GM21786 (cell line): ENCODE data around the gene SSRP1.
"Not testable (repeated sequence)": the region's sequence is repeated elsewhere in the genome, so short reads cannot be mapped to it uniquely, and the experiment has no call there.

Source experiments
- ATAC-seq: cut with Tn5 transposase; IDR thresholded peaks from one replicate; pipeline ENCODE4 v1.9.1; 2021; ENCODE audit not compliant: unreplicated experiment

SSRP1 gene, protein sequence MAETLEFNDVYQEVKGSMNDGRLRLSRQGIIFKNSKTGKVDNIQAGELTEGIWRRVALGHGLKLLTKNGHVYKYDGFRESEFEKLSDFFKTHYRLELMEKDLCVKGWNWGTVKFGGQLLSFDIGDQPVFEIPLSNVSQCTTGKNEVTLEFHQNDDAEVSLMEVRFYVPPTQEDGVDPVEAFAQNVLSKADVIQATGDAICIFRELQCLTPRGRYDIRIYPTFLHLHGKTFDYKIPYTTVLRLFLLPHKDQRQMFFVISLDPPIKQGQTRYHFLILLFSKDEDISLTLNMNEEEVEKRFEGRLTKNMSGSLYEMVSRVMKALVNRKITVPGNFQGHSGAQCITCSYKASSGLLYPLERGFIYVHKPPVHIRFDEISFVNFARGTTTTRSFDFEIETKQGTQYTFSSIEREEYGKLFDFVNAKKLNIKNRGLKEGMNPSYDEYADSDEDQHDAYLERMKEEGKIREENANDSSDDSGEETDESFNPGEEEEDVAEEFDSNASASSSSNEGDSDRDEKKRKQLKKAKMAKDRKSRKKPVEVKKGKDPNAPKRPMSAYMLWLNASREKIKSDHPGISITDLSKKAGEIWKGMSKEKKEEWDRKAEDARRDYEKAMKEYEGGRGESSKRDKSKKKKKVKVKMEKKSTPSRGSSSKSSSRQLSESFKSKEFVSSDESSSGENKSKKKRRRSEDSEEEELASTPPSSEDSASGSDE

DNA sequence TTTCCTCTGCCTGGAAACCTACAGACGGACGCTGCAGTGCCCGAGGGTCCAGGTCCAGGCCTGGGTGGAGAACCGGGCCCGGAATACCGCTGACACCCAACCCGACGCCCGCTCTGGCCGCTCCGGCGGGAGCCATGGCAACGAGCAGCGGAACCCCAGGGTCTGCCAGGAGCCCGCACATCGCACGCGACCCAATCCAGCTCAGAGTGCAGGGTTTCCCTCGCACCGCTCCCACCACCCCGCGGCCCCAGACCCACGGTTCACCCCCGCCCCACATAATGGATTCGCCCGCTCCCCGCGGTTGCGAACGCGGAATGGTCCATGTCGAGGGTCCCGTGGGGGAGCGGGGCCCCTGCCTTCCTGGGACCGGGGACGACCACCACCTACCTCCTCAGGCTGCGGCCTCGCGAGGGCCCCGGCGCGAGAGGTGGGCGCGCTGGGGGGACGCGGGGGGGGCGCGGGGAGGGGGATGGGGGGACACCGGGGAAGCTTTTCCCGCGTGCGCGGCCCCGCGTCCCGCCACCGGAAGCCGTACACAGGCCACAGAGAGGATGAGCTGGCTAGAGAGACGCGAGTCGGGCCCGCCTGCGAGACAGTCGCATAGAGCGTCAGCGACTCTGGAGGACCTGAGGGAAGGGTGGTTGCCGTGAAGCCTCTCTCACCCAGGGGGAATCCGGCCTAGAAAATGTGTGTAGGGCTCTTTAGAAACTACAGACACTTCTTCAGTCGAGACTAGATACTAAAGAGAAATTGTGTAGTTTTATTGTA lies at the start of gene SSRP1:
Gene SSRP1, minus strand, starts transcription at position 550 of the 768 bp plus-strand sequence. CDS start 771 bp downstream, outside the sequence.
- ATAC-seq: peak; percentile 99

GRCh38 chr11:57380975-57381374 lies 45.3 kb upstream of the SSRP1 start, which contains the start of gene PRG3:
Gene PRG3, minus strand, starts transcription at chr11:57381150. Its CDS starts 442 bp downstream, at chr11:57380708.
- ATAC-seq: no peak

- ATAC-seq: no peak
Observed at GRCh38 chr11:57379732-57380131, 44.0 kb upstream of the SSRP1 start.

GRCh38 chr11:57378186-57378585 lies 42.5 kb upstream of the SSRP1 start:
- no peak for ATAC-seq

- ATAC-seq: no peak
Observed at GRCh38 chr11:57377107-57377506, 41.4 kb upstream of the SSRP1 start.

GRCh38 chr11:57376095-57377090 lies 40.7 kb upstream of the SSRP1 start:
- no peak for ATAC-seq

DNA sequence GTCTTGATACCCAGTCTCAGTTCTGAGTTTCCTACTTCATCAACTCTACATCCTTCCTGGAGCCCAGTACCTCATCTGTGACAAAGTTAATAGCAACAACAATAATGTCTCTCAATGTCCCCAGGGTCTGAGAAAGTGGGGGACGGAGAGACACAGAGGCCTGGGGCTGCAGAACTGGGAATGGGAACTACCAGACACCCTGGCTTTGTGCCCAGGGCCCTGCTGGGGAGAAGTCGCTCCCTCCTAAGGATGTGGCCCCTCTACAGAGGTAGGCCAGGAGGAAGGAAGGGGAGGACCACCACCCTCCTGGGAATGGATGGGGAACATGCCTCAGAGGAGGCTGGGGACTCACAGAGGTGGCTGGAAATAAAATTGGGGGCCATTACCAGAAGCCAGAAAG lies 39.8 kb upstream of the SSRP1 start:
- ATAC-seq: no peak

- ATAC-seq: no peak
Observed at GRCh38 chr11:57374966-57375365, 39.3 kb upstream of the SSRP1 start.

- ATAC-seq: no peak
Observed at GRCh38 chr11:57373146-57373545, 37.5 kb upstream of the SSRP1 start.

- ATAC-seq: no peak
Observed at GRCh38 chr11:57370941-57371340, 35.2 kb upstream of the SSRP1 start.

GRCh38 chr11:57370251-57370650 lies 34.6 kb upstream of the SSRP1 start:
- ATAC-seq: no peak

DNA sequence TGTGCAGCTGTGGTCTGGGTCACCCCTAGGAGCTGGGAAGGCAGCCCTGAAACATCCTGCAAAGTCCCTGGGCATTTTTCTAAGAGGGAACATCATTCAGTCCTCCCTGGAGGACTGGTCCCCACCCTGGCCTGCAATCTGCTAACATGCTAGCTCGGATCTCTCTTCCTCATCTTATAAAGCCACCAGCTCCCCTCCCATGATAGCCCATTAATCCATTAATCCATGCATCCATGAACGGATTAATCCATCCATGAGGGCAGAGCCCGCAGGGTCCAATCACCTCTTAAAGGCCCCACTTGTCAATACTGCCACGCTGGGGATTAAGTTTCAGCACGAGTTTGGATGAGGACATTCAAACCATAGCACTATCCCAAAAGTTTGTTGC lies 33.1 kb upstream of the SSRP1 start:
- no peak for ATAC-seq

DNA sequence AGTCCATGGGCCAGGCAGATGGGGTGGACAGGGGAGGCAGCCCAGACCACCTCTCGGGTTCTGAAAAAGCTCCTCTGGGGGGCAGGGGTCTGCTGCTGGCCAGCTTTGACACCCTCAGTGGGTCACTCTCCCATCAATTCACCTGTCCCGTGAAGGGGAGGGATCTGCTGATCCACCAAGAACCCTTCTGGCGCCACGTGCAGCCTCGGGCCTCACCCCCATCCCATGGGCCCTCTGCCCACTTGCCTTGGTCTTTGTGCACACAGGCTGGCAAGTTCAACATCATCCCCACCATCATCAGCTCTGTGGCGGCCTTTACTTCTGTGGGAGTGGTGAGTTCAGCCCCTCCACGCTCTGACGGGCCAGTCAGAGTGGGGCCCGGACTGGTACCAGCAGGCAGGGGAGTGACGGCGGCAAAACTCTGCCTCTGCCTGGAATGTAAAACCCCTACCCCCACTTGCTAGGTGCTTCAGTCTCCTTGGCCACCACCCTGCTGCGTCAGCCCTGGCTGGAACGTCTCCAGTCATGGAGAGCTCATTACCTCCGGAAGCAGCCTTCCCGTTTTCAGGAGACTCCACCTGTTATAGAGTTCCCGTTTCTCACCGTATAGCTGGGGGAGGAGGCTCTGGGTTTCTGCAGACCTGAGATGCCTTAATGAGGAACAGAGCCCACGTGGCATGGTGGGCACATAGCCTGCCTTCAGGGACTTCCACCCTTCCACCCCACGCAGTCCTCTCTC lies 32.6 kb upstream of the SSRP1 start:
- no peak for ATAC-seq

DNA sequence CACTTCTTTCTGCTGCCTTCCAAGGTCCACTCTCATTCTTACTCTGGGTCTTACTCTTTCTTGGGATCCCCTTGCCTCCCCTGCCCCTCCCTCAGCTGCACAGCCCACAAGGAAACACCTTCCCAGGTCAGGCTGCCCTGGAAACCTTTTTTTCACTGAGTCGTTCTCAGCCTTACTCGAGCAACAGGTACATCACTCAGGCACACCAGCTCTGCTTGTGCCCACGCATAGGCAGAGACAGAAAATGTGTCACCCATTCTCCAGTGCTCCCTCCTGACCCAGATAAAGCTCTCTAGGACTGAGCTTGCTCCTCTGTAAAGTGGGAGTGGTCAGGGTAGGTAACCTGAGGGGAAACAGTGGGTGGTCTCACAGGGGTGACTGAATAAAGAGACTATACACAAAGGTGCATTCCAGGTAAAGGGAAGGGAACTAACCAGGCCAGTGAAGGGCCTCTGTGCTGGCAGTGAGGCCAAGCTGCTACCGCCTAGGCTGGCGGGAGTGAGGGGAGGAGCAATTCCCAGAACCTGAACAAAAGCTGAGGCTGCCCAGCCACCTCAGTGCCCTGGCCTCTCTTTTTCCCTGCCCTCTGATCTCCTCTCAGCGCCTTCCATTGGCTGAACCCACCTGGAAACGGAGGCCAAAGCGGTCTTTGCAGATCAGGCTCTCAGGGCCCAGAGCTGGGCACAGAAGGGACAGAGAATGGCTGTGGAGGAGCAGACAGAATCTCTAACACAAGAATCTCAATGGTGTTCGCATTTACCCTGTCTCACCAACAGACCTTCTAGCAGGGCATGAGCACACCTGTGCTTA lies 29.4 kb upstream of the SSRP1 start:
- no peak for ATAC-seq

DNA sequence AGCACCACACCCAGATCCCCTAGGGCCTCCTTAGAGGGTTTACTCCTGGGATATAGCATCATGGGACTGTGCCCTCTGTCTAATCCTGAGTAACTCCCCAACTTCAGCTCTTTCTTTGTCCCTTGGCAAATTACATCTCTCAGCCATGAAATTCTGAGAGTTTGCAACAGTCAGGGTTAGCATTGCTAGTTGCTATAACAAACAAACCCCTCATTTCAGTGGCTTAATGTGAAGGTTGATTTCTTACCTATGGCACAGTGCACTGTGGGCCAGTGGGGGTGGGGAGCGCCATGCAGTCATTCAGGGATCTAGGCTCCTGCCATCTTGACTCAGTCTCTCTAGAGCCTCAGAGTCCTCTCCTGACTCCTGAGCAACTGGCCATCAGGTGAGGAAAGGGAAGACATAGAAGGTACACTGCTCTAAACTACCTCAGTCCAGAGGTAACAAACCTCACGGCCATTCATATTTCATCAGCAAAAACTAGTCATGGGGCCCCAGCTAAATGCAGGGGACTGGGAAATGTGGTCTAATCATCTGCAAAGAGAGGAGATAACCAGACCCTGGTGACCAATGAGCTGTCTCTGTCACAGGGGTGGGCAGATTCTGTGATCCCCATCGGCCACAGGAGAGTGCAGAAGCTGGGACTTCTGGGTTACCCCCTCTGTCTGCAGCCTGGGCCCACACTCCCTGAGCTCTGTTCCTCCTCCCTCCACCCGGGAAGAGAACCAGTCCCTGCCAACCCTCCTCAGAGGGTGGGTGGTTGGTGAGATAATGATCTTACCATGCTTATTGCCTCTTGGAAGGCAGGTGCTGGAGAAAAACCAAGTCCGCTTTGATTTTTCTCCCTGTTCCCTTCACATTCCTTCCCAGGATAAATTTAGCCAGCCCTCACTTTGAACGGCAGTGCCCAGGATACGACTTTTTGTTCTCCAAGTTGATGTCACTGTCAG lies 27.7 kb upstream of the SSRP1 start:
- no peak for ATAC-seq

DNA sequence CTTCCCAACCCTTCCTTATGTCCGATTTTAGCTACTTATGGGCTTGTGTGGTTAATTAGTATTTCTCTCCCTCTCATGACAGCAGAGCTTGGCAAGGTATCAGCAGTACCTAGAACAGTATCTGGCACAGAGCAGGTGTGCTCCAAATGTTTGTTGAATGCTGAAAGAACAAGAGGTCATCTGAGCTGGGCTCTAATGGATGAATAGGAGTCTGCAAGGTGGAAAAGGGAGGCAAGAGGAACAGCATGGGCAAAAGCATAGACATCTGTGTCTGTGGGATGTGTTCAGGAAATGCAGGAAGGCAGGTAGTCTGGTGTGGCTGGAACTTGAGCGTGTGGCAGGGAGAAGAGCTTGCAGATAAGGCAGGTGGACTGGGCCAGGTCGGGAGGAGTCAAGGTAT lies 26.2 kb upstream of the SSRP1 start:
- no peak for ATAC-seq

DNA sequence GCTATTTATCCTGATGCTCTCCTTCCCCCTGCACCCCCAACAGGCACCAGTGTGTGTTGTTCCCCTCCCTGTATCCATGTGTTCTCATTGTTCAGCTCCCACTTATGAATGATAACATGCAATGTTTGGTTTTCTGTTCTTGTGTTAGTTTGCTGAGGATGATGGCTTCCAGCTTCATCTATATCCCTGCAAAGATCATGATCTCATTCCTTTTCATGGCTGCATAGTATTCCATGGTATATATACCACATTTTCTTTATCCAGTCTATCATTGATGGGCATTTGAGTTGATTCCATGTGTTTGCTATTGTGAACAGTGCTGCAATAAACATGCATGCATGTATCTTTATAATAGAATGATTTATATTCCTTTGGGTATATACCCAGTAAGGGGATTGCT lies 25.7 kb upstream of the SSRP1 start:
- ATAC-seq: not testable (repeated sequence)

GRCh38 chr11:57360991-57361390 lies 25.3 kb upstream of the SSRP1 start:
- no peak for ATAC-seq
